HTR-8/SVneo (cell line): Measurements from ENCODE around the gene TAF1D.
"Not testable (repeated sequence)": the region's sequence is repeated elsewhere in the genome, so short reads cannot be mapped to it uniquely, and the experiment has no call there.

Experiments used
- DNase-seq: peaks from one replicate; pipeline ENCODE4 v3.0.0; 2011; ENCODE audit warnings: low spot score, mixed read lengths; ENCODE audit not compliant: insufficient read length
- FAIRE-seq: peaks from 2 replicates; lab custom pipeline; 2011; peaks lifted over from hg19 to GRCh38; lab: Jason Lieb, UNC

The TAF1D gene

GRCh38 chr11:93753241-93753640 lies 11.9 kb upstream of the TAF1D start:
- DNase-seq (no peak), FAIRE-seq (no peak)

GRCh38 chr11:93751001-93751400 lies 9.7 kb upstream of the TAF1D start:
- FAIRE-seq (no peak), DNase-seq (no peak)

- FAIRE-seq (no peak), DNase-seq (no peak)
These were observed 5.8 kb upstream of the TAF1D start for GRCh38 chr11:93747122-93747521.

GRCh38 chr11:93746101-93746500 lies 4.8 kb upstream of the TAF1D start:
- no peak for DNase-seq
- no peak for FAIRE-seq

GRCh38 chr11:93745005-93745755 lies 3.9 kb upstream of the TAF1D start:
- FAIRE-seq, DNase-seq: not testable (repeated sequence)

GRCh38 chr11:93744669-93745004 lies 3.3 kb upstream of the TAF1D start:
- no peak for FAIRE-seq

GRCh38 chr11:93743291-93743690 lies 2.0 kb upstream of the TAF1D start:
- FAIRE-seq = no peak
- DNase-seq = no peak

More at GRCh38 chr11:93744669-93745004, 3.3 kb upstream of the TAF1D start:
- DNase-seq = no peak

GRCh38 chr11:93741882-93742226 lies 559 bp upstream of the TAF1D start:
- FAIRE-seq (no peak), DNase-seq (peak; percentile 54)

- FAIRE-seq = no peak
- peak; percentile 37 for DNase-seq
These were observed 583 bp downstream of the TAF1D start for GRCh38 chr11:93740730-93741093.

- peak; percentile 30 for DNase-seq
- FAIRE-seq = no peak
These were observed 1.1 kb downstream of the TAF1D start for GRCh38 chr11:93740031-93740729.

- DNase-seq = no peak
- no peak for FAIRE-seq
These were observed 2.6 kb downstream of the TAF1D start for GRCh38 chr11:93738647-93739081.

- FAIRE-seq (no peak), DNase-seq (no peak)
These were observed 3.2 kb downstream of the TAF1D start for GRCh38 chr11:93737904-93738612.

GRCh38 chr11:93736129-93736528 lies 5.2 kb downstream of the TAF1D start:
- FAIRE-seq (no peak), DNase-seq (no peak)

- FAIRE-seq (no peak), DNase-seq (no peak)
These were observed 5.7 kb downstream of the TAF1D start for GRCh38 chr11:93735627-93736026.

- no peak for DNase-seq
- FAIRE-seq = no peak
These were observed 6.7 kb downstream of the TAF1D start for GRCh38 chr11:93734427-93735222.

- DNase-seq = no peak
- no peak for FAIRE-seq
These were observed 7.8 kb downstream of the TAF1D start for GRCh38 chr11:93733474-93733873.

GRCh38 chr11:93732237-93732892 lies 8.9 kb downstream of the TAF1D start:
- FAIRE-seq = no peak

GRCh38 chr11:93730108-93731107 lies 10.9 kb downstream of the TAF1D start:
- DNase-seq (no peak), FAIRE-seq (no peak)

More at GRCh38 chr11:93732237-93732892, 8.9 kb downstream of the TAF1D start:
- DNase-seq = no peak

GRCh38 chr11:93729129-93729616 lies 12.1 kb downstream of the TAF1D start:
- no peak for FAIRE-seq
- DNase-seq = no peak
